ENCODE data around the gene PPP2R5E. TPM values are rescaled to one million over a fixed set of nuclear protein-coding genes. Genes with fewer than 3 reads are reported as not detected.

The PPP2R5E gene
- total and polyA plus RNA-seq, 2 of the 8 experiments (the other 6 are each of a cell fraction or from before 2014, with no cell fraction given): 6.8 to 64.6 TPM

DNA sequence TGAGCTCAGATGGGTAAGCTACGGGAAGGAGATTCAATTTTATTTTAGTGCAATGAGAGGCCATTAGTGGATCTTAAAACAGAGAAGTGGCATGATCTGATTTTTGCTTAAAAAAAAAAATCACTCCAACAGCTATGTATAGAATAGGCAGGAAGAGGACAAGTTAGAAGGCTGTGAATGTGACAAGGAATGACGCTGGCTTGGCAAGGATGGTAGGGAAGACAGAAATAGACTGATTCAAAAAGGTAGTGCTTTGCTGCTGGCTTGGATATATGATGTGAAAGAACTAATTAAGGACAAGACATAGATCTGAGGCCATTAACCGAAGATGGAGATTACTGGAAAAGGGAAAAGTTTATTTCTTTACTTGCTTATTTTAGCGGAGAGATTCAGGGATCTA is 119.3 kb downstream of the PPP2R5E start (continued):
- TF ChIP-seq GTF2F1 (IDR thresholded peaks at IDR 0.05; ENCODE audit: borderline replicate concordance, low read depth, low read length): no peak
- no peak for TF ChIP-seq GABPA (IDR thresholded peaks at IDR 0.05; ENCODE audit: borderline replicate concordance, insufficient read depth, low read length)
- TF ChIP-seq POU5F1 (IDR thresholded peaks at IDR 0.05; ENCODE audit: low read depth, low read length): no peak

Data from H1 (cell line).